OCI-LY3 (cell line): ENCODE data around the gene KYNU.
"Not testable (repeated sequence)": the region's sequence is repeated elsewhere in the genome, so short reads cannot be mapped to it uniquely, and the experiment has no call there.

Experiments used
- H2AFZ ChIP-seq: fragments of 200-600, 300-600 bp; shearing (Covaris generic); 2 replicates; pipeline ENCODE4 v1.6.0; 2014; ENCODE audit warnings: antibody characterized with exemption, low read depth, low read length
- H3K27ac ChIP-seq: fragments of 200-600, 300-600 bp; sonication (generic); 2 replicates; pipeline ENCODE4 v1.5.1; 2014; ENCODE audit warnings: mild to moderate bottlenecking, low read length, moderate library complexity, mixed read lengths
- H3K27me3 ChIP-seq: fragments of 200-600, 300-600 bp; sonication (generic); 2 replicates; pipeline ENCODE4 v1.6.1; 2014; ENCODE audit warnings: low read depth, low read length, mixed read lengths
- H3K36me3 ChIP-seq: fragments of 200-600, 300-600 bp; sonication (generic); replicated peaks from 2 replicates; pipeline ENCODE3; 2014; ENCODE audit warnings: low read depth, low read length, mixed read lengths
- H3K4me1 ChIP-seq: fragments of 300-600, 200-600 bp; sonication (generic); 2 replicates; pipeline ENCODE4 v1.6.1; 2014; ENCODE audit warnings: low read length, mixed read lengths
- H3K4me2 ChIP-seq: fragments of 200-600, 300-600 bp; sonication (generic); 2 replicates; pipeline ENCODE4 v1.6.1; 2014; ENCODE audit warnings: low read length, mixed read lengths
- H3K4me3 ChIP-seq: fragments of 300-600, 200-600 bp; sonication (generic); 2 replicates; pipeline ENCODE4 v1.5.1; 2014; ENCODE audit warnings: antibody characterized with exemption, mild to moderate bottlenecking, low read length, moderate library complexity
- H3K79me2 ChIP-seq: fragments of 300-600, 200-600 bp; shearing (Covaris generic); 2 replicates; pipeline ENCODE4 v1.6.1; 2014; ENCODE audit warnings: mild to moderate bottlenecking, low read length, mixed read lengths
- H3K9ac ChIP-seq: fragments of 300-600, 200-600 bp; shearing (Covaris generic); 2 replicates; pipeline ENCODE4 v1.6.0; 2014; ENCODE audit warnings: mild to moderate bottlenecking, low read length, moderate library complexity
- H3K9me3 ChIP-seq: fragments of 200-600, 300-600 bp; shearing (Covaris generic); 2 replicates; pipeline ENCODE4 v1.6.1; 2014; ENCODE audit warnings: low read length, mixed read lengths; ENCODE audit not compliant: insufficient read depth
- H4K20me1 ChIP-seq: fragments of 200-600, 300-600 bp; sonication (generic); 2 replicates; pipeline ENCODE4 v1.6.1; 2016; ENCODE audit warnings: low read length, mixed read lengths; ENCODE audit not compliant: insufficient read depth
- EZH2phosphoT487 ChIP-seq: fragments of 200-600 bp; shearing (Covaris generic); IDR thresholded peaks from 2 replicates; pipeline ENCODE4 v1.6.1; 2018; ENCODE audit warnings: antibody characterized with exemption, mixed run types, low read depth
- TF ChIP-seq, protein P1 (sequence below): fragments of 200-600, 300-600 bp; sonication (generic); IDR thresholded peaks from 2 replicates; pipeline ENCODE4 v1.5.1; 2014; ENCODE audit warnings: antibody characterized with exemption, low read length, low read depth

The KYNU gene

DNA sequence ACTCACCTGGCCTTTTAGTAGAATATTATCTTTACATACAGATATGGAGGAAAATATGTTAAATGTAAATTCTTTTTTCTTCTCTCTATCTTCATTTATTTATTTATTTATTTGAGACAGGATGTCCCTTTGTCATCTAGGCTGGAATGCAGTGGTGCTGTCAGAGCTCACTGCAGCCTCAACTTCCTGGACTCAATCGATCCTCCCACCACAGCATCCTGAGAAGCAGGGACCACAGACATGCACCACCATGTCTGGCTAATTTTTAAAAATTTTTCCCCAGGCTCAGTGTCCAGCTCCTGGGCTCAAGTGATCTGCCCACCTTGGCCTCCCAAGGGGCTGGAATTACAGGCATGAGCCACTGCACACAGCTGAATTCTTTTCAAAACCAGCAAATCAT, 20.3 kb downstream of the KYNU start:
- Histone ChIP-seq H2AFZ (no peak overlapping the region), H3K4me2 (no peak overlapping the region), H3K27ac (no peak overlapping the region), H3K9ac (no peak overlapping the region), H3K4me1 (no peaks in the 10 kb centered on the region), H3K27me3 (no peaks in the 10 kb centered on the region), H3K9me3 (no peaks in the 10 kb centered on the region), H3K79me2 (no peaks in the 10 kb centered on the region), H3K4me3 (no peak overlapping the region), H4K20me1 (no peaks in the 10 kb centered on the region), H3K36me3 (no peaks in the 10 kb centered on the region)
- TF ChIP-seq, protein P1, sequence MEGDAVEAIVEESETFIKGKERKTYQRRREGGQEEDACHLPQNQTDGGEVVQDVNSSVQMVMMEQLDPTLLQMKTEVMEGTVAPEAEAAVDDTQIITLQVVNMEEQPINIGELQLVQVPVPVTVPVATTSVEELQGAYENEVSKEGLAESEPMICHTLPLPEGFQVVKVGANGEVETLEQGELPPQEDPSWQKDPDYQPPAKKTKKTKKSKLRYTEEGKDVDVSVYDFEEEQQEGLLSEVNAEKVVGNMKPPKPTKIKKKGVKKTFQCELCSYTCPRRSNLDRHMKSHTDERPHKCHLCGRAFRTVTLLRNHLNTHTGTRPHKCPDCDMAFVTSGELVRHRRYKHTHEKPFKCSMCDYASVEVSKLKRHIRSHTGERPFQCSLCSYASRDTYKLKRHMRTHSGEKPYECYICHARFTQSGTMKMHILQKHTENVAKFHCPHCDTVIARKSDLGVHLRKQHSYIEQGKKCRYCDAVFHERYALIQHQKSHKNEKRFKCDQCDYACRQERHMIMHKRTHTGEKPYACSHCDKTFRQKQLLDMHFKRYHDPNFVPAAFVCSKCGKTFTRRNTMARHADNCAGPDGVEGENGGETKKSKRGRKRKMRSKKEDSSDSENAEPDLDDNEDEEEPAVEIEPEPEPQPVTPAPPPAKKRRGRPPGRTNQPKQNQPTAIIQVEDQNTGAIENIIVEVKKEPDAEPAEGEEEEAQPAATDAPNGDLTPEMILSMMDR = no peak
- TF ChIP-seq EZH2phosphoT487 = no peak

DNA sequence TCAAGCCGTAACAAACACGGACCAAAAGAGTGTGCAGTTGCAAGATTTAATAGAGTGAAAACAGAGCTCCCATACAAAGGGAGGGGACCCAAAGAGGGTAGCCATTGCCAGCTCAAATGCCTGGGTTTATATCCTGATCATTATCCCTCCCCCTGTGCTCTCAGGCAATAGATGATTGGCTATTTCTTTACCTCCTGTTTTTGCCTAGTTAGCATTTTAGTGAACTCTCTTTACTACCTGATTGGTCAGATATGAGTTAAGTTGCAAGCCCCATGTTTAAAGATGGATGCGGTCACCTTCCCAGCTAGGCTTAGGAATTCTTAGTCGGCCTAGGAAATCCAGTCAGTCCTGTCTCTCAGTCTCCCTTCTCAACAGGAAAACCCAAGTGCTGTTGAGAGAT, 22.9 kb downstream of the KYNU start:
- H4K20me1 ChIP-seq, H3K79me2 ChIP-seq, H3K4me1 ChIP-seq, H3K9me3 ChIP-seq, H3K4me2 ChIP-seq, H3K9ac ChIP-seq, H3K36me3 ChIP-seq, H3K27me3 ChIP-seq, H2AFZ ChIP-seq, H3K4me3 ChIP-seq, H3K27ac ChIP-seq: not testable (repeated sequence)

DNA sequence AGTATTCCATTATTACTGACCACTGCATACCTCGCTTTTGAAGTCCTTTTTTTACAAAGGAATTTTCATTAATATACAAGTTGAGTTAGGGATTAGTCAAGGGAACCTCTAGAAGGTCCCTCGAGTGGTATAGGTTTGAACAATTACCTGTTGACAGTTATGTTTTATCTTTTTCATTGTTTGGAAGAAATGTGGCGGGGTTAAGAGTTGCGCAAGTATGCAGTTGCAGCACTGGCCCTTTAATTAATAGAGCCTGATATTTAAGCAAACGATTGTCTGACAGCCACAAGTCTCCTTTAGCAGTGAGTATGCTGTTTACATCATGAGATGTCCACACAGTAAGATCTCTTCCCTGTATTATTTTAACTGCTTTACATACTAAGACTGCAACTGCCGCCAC, 24.3 kb downstream of the KYNU start:
- Histone ChIP-seq H3K27me3 (no peaks in the 10 kb centered on the region), H3K9me3 (no peaks in the 10 kb centered on the region), H3K27ac (no peak overlapping the region), H4K20me1 (no peaks in the 10 kb centered on the region), H3K79me2 (no peaks in the 10 kb centered on the region), H3K4me1 (no peaks in the 10 kb centered on the region), H2AFZ (no peak overlapping the region), H3K4me3 (no peak overlapping the region), H3K4me2 (no peak overlapping the region), H3K9ac (no peak overlapping the region), H3K36me3 (no peaks in the 10 kb centered on the region)
- TF ChIP-seq, protein P1 = no peak
- no peak for TF ChIP-seq EZH2phosphoT487

DNA sequence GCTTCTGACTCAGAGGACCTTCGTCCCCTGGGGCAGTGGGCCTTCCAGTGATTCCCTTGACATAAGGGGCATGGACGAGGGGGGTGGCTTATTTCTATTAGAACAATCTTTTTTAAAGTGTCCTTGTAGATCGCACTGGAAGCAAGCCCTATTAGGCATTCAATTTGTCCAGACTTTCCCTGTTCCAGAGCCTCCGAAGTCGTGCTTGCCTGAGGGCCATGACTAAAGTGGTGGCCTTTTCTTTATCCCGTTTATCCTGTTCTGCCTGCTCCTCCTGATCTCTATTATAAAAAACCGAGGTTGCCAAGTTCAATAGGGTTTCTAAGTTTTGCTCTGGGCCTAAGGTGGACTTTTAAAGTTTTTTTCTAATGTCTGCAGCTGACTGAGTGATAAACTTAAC, 26.3 kb downstream of the KYNU start:
- H3K4me3 ChIP-seq, H3K27me3 ChIP-seq, H3K36me3 ChIP-seq, H4K20me1 ChIP-seq, H2AFZ ChIP-seq, H3K79me2 ChIP-seq, H3K9ac ChIP-seq, H3K27ac ChIP-seq, H3K4me1 ChIP-seq, H3K9me3 ChIP-seq, H3K4me2 ChIP-seq: not testable (repeated sequence)

DNA sequence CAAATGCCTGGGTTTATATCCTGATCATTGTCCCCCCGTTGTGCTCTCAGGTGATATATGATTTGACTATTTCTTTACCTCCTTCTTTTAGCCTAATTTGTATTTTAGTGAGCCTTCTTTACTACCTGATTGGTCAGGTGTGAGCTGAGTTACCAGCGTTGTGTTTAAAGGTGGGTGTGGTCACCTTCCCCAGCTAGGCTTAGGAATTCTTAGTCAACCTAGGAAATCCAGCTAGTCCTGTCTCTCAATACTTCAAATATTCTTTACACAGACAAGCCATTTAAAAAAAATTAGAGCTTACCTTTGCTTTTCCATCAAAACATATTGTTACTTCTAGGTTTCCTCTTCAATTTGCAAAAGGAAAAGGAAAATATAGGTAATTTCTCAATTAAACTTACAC, 30.2 kb downstream of the KYNU start:
- no peaks in the 10 kb centered on the region for H3K27me3 ChIP-seq
- H3K4me2 ChIP-seq = no peak overlapping the region
- no peaks in the 10 kb centered on the region for H3K9me3 ChIP-seq
- H3K27ac ChIP-seq = no peak overlapping the region
- no peaks in the 10 kb centered on the region for H3K79me2 ChIP-seq
- H3K9ac ChIP-seq = no peak overlapping the region
- H2AFZ ChIP-seq = no peak overlapping the region
- no peaks in the 10 kb centered on the region for H4K20me1 ChIP-seq
- H3K4me3 ChIP-seq = no peak overlapping the region
- TF ChIP-seq, protein P1 = no peak
- no peak for TF ChIP-seq EZH2phosphoT487
- H3K36me3 ChIP-seq = no peaks in the 10 kb centered on the region
- H3K4me1 ChIP-seq = no peaks in the 10 kb centered on the region
